Measurements from ENCODE around the gene EGFR. TPM values are rescaled to one million over a fixed set of nuclear protein-coding genes. Genes with fewer than 3 reads are reported as not detected.

Gene EGFR
- total RNA-seq, 5 donors from 2014 or later (not counting 1 experiment from before 2014, with no cell fraction given) = 0.16 to 0.79 (median 0.35) TPM; not detected in 2

DNA sequence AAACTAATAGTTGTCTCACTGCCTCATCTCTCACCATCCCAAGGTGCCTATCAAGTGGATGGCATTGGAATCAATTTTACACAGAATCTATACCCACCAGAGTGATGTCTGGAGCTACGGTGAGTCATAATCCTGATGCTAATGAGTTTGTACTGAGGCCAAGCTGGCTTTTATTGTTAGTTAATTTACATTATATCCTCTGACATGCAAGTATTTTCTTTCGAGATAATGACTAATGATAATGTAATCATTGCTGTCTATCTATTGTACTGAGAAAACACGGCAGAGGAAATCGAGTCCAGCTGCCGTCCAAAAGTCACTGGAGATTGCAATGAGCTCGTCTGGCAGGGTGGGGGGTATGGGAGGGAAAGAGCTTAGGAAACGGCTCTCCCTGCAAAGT, 173.9 kb downstream of the EGFR start:
- Mint-ChIP-seq H3K36me3 (no peaks in the 10 kb centered on the region), H3K9me3 (no peaks in the 10 kb centered on the region), H3K4me3 (no peak overlapping the region), H3K27me3 (peaks cover 8 to 16% of the 10 kb centered on the region in 2 donors), H3K4me1 (no peaks in the 10 kb centered on the region), H3K27ac (no peak overlapping the region)
- no peaks in the 10 kb centered on the region for H3K9me3 ChIP-seq
- DNase-seq (no peak), ATAC-seq (replicated peaks in 1 of 4) (no peak)
- CTCF ChIA-PET = no interaction called here
- no CpG with 5 or more reads among the region's 7 CpGs for WGBS (ENCODE audit: insufficient coverage)
- no peak overlapping the region for H3K4me3 ChIP-seq (ENCODE audit: control insufficient read depth in 1 of 2, extremely low read depth in 1 of 2, low read length in 1 of 2)
- no peaks in the 10 kb centered on the region for H3K4me1 ChIP-seq (ENCODE audit: control insufficient read depth in 1 of 2, extremely low read depth in 1 of 2, insufficient read depth in 2 of 2, low read length in 2 of 2)
- H3K36me3 ChIP-seq (ENCODE audit: control insufficient read depth in 2 of 2, extremely low read depth in 1 of 2, insufficient read depth in 1 of 2, low read length in 1 of 2) = no peaks in the 10 kb centered on the region
- no peak overlapping the region for H3K27ac ChIP-seq (ENCODE audit: low read length)
- POLR2A ChIA-PET = no interaction called here
- H3K27me3 ChIP-seq (replicated peaks in 1 of 2; ENCODE audit: control insufficient read depth in 2 of 2, extremely low read depth in 1 of 2, insufficient read depth in 2 of 2, low read length in 1 of 2) = peaks cover 0 to 11% of the 10 kb centered on the region in 2 experiments

DNA sequence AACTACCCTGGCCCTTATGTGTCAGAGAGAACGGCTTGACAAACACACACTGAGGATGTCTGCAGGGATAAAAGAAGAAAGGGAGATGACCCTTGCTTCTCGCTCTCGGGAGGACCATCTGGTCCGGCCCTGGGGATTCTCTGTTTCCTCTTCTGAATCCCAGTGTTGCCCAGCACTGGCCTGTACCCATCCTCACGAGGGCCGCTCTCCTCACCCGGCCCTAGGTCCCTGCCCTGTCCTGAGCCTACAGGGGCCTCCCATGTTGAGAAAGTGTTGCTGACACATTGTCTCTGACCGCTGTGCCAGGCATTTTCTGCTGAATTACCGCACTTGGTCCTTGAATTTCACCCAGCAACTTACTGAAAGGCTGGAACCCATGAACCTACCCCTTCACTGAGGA, 174.4 kb downstream of the EGFR start:
- DNase-seq (no peak), ATAC-seq (replicated peaks in 1 of 4) (no peak)
- POLR2A ChIA-PET = no interaction called here
- CTCF ChIA-PET = no interaction called here
- H3K27ac Mint-ChIP-seq = no peak overlapping the region
- no peak overlapping the region for H3K4me3 Mint-ChIP-seq
- H3K9me3 Mint-ChIP-seq = no peaks in the 10 kb centered on the region
- Histone ChIP-seq H3K27me3 (replicated peaks in 1 of 2; ENCODE audit: control insufficient read depth in 2 of 2, extremely low read depth in 1 of 2, insufficient read depth in 2 of 2, low read length in 1 of 2) (peaks cover 0 to 5% of the 10 kb centered on the region in 2 experiments), H3K4me3 (ENCODE audit: control insufficient read depth in 1 of 2, extremely low read depth in 1 of 2, low read length in 1 of 2) (no peak overlapping the region), H3K9me3 (no peaks in the 10 kb centered on the region), H3K36me3 (ENCODE audit: control insufficient read depth in 2 of 2, extremely low read depth in 1 of 2, insufficient read depth in 1 of 2, low read length in 1 of 2) (no peaks in the 10 kb centered on the region), H3K4me1 (ENCODE audit: control insufficient read depth in 1 of 2, extremely low read depth in 1 of 2, insufficient read depth in 2 of 2, low read length in 2 of 2) (no peaks in the 10 kb centered on the region), H3K27ac (ENCODE audit: low read length) (no peak overlapping the region)
- H3K36me3 Mint-ChIP-seq = no peaks in the 10 kb centered on the region
- peaks cover 5 to 12% of the 10 kb centered on the region in 2 donors for H3K27me3 Mint-ChIP-seq
- H3K4me1 Mint-ChIP-seq = no peaks in the 10 kb centered on the region
- WGBS (ENCODE audit: insufficient coverage) = 88% methylated on average over 8 of the region's 9 CpGs

DNA sequence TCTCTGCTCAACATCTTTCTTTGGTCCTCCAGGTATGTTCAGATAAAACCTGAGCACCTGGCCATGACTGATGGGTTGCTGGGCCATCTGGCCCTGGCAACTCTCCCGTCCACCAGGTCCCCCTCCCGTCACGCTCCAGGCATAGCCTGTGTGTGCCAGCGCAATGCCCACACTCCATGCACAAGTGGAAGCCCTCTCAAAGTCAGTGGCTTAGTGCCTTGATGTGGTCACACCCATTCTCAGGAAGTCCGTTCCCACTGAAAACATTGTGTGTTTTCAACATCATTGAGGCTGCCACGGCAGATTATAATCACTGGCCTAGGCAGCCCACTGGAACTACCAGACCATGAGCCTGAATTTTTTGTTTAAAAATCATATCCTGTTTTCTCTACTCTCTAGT, 175.7 kb downstream of the EGFR start:
- CTCF ChIA-PET = no interaction called here
- ATAC-seq (replicated peaks in 1 of 4) = no peak
- WGBS (ENCODE audit: insufficient coverage) = 76% methylated on average over 5 of the region's 6 CpGs

DNA sequence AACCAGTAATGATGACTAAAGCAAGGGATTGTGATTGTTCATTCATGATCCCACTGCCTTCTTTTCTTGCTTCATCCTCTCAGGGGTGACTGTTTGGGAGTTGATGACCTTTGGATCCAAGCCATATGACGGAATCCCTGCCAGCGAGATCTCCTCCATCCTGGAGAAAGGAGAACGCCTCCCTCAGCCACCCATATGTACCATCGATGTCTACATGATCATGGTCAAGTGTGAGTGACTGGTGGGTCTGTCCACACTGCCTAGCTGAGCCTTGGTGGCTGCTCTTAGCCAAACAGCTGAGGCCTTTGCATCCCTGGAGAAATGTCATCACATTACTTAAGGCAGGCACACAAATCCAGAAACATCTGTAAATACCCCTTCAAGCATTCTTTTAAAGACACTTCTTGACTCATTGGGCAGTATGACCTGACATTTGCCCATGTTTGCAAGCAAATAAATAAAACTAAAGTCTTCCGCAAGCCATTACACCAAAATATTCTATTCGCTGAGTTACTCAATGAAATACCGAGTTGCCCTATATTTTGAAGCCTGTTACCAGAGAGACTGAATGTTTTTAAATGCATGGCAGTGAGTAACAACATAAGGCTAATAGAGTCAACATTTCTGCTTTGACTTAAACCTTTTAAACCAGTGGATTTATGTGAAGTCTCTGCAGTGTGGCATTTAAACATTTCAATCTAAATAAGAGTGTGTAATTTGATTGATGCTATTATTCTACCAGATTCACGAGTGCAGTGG, 180.0 kb downstream of the EGFR start:
- Histone ChIP-seq H3K36me3 (ENCODE audit: control insufficient read depth in 2 of 2, extremely low read depth in 1 of 2, insufficient read depth in 1 of 2, low read length in 1 of 2) (no peaks in the 10 kb centered on the region), H3K4me1 (ENCODE audit: control insufficient read depth in 1 of 2, extremely low read depth in 1 of 2, insufficient read depth in 2 of 2, low read length in 2 of 2) (no peaks in the 10 kb centered on the region), H3K4me3 (ENCODE audit: control insufficient read depth in 1 of 2, extremely low read depth in 1 of 2, low read length in 1 of 2) (no peak overlapping the region), H3K9me3 (no peaks in the 10 kb centered on the region), H3K27ac (ENCODE audit: low read length) (no peak overlapping the region), H3K27me3 (replicated peaks in 1 of 2; ENCODE audit: control insufficient read depth in 2 of 2, extremely low read depth in 1 of 2, insufficient read depth in 2 of 2, low read length in 1 of 2) (no peaks in the 10 kb centered on the region)
- H3K9me3 Mint-ChIP-seq = no peaks in the 10 kb centered on the region
- ATAC-seq (replicated peaks in 1 of 4) = no peak
- peaks cover 1 to 3% of the 10 kb centered on the region in 2 donors for H3K27me3 Mint-ChIP-seq
- H3K4me3 Mint-ChIP-seq = no peak overlapping the region
- no peaks in the 10 kb centered on the region for H3K4me1 Mint-ChIP-seq
- no peak for DNase-seq
- no peaks in the 10 kb centered on the region for H3K36me3 Mint-ChIP-seq
- CTCF ChIA-PET = no interaction called here
- H3K27ac Mint-ChIP-seq = no peak overlapping the region
- WGBS (ENCODE audit: insufficient coverage) = 40% methylated on average over 1 of the region's 8 CpGs
- POLR2A ChIA-PET = no interaction called here

More for the DNA sequence above, 175.7 kb downstream of the EGFR start:
- peaks cover 0 to 4% of the 10 kb centered on the region in 2 experiments for H3K27me3 ChIP-seq (replicated peaks in 1 of 2; ENCODE audit: control insufficient read depth in 2 of 2, extremely low read depth in 1 of 2, insufficient read depth in 2 of 2, low read length in 1 of 2)
- POLR2A ChIA-PET = no interaction called here
- Mint-ChIP-seq H3K27ac (no peak overlapping the region), H3K27me3 (peaks cover 1 to 7% of the 10 kb centered on the region in 2 donors), H3K4me3 (no peak overlapping the region), H3K9me3 (no peaks in the 10 kb centered on the region), H3K36me3 (no peaks in the 10 kb centered on the region), H3K4me1 (no peaks in the 10 kb centered on the region)
- H3K9me3 ChIP-seq = no peaks in the 10 kb centered on the region
- H3K4me1 ChIP-seq (ENCODE audit: control insufficient read depth in 1 of 2, extremely low read depth in 1 of 2, insufficient read depth in 2 of 2, low read length in 2 of 2) = no peaks in the 10 kb centered on the region
- H3K27ac ChIP-seq (ENCODE audit: low read length) = no peak overlapping the region
- H3K4me3 ChIP-seq (ENCODE audit: control insufficient read depth in 1 of 2, extremely low read depth in 1 of 2, low read length in 1 of 2) = no peak overlapping the region
- no peak for DNase-seq
- H3K36me3 ChIP-seq (ENCODE audit: control insufficient read depth in 2 of 2, extremely low read depth in 1 of 2, insufficient read depth in 1 of 2, low read length in 1 of 2) = no peaks in the 10 kb centered on the region

DNA sequence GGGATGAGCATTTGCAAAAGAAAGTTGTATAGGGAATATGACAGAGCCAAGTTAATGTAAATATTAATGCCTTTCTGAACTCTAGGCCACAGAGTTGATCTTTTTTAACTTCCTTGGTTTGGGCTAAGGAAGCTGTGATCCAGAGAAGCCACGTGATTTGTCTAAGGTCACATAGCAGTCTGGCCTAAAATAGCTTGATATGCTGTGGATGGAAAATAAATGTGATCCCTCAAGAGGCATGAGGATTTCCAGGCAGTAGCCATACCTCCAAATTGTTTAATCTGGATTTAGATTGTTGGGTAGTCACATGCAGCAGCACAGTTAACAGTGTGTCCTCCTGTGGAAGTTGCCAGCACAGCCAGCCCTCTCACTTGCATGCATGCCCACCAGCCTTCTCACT, 180.6 kb downstream of the EGFR start:
- no peak overlapping the region for H3K4me3 Mint-ChIP-seq
- WGBS (ENCODE audit: insufficient coverage) = 89% methylated on average over 1 of the region's 1 CpG
- no peaks in the 10 kb centered on the region for H3K9me3 ChIP-seq
- ATAC-seq (replicated peaks in 1 of 4) (no peak), DNase-seq (no peak)
- H3K27ac Mint-ChIP-seq = no peak overlapping the region
- no peaks in the 10 kb centered on the region for H3K4me1 ChIP-seq (ENCODE audit: control insufficient read depth in 1 of 2, extremely low read depth in 1 of 2, insufficient read depth in 2 of 2, low read length in 2 of 2)
- no peaks in the 10 kb centered on the region for H3K4me1 Mint-ChIP-seq
- H3K9me3 Mint-ChIP-seq = no peaks in the 10 kb centered on the region
- no peaks in the 10 kb centered on the region for H3K36me3 Mint-ChIP-seq
- no peak overlapping the region for H3K27ac ChIP-seq (ENCODE audit: low read length)
- H3K36me3 ChIP-seq (ENCODE audit: control insufficient read depth in 2 of 2, extremely low read depth in 1 of 2, insufficient read depth in 1 of 2, low read length in 1 of 2) = no peaks in the 10 kb centered on the region
- H3K4me3 ChIP-seq (ENCODE audit: control insufficient read depth in 1 of 2, extremely low read depth in 1 of 2, low read length in 1 of 2) = no peak overlapping the region
- ChIA-PET CTCF (no interaction called here), POLR2A (no interaction called here)
- no peaks in the 10 kb centered on the region for H3K27me3 ChIP-seq (replicated peaks in 1 of 2; ENCODE audit: control insufficient read depth in 2 of 2, extremely low read depth in 1 of 2, insufficient read depth in 2 of 2, low read length in 1 of 2)
- H3K27me3 Mint-ChIP-seq = peaks cover 1 to 3% of the 10 kb centered on the region in 2 donors

DNA sequence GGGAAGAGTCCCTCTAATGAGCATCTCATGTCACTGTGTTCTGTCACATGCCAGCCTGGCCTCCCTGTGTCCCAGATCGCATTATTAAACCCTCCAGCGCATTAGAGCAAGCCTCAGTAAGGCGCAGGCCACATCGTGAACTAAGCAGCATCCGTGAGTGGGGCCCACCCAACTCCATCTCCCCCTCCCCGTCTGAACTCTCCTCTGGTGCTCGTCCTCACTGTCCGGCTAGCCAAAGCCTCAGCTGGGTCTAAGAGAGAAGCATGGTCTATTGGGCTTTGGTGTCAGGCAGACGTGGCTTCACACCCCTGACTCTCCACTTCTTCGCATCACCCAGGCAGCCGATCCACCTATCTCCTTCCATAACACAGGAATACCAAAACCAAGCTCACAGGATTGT, 181.6 kb downstream of the EGFR start:
- H3K4me1 Mint-ChIP-seq = no peaks in the 10 kb centered on the region
- H3K27ac ChIP-seq (ENCODE audit: low read length) = no peak overlapping the region
- H3K36me3 ChIP-seq (ENCODE audit: control insufficient read depth in 2 of 2, extremely low read depth in 1 of 2, insufficient read depth in 1 of 2, low read length in 1 of 2) = no peaks in the 10 kb centered on the region
- no peaks in the 10 kb centered on the region for H3K9me3 Mint-ChIP-seq
- H3K4me1 ChIP-seq (ENCODE audit: control insufficient read depth in 1 of 2, extremely low read depth in 1 of 2, insufficient read depth in 2 of 2, low read length in 2 of 2) = no peaks in the 10 kb centered on the region
- H3K27me3 ChIP-seq (replicated peaks in 1 of 2; ENCODE audit: control insufficient read depth in 2 of 2, extremely low read depth in 1 of 2, insufficient read depth in 2 of 2, low read length in 1 of 2) = peaks cover 0 to 5% of the 10 kb centered on the region in 2 experiments
- POLR2A ChIA-PET = no interaction called here
- H3K36me3 Mint-ChIP-seq = no peaks in the 10 kb centered on the region
- no peak overlapping the region for H3K4me3 Mint-ChIP-seq
- ATAC-seq (replicated peaks in 1 of 4) = no peak
- H3K27ac Mint-ChIP-seq = no peak overlapping the region
- peaks cover 1 to 3% of the 10 kb centered on the region in 2 donors for H3K27me3 Mint-ChIP-seq
- no peaks in the 10 kb centered on the region for H3K9me3 ChIP-seq
- WGBS (ENCODE audit: insufficient coverage) = 62% methylated on average over 3 of the region's 11 CpGs
- CTCF ChIA-PET = no interaction called here
- no peak overlapping the region for H3K4me3 ChIP-seq (ENCODE audit: control insufficient read depth in 1 of 2, extremely low read depth in 1 of 2, low read length in 1 of 2)
- DNase-seq = no peak

Measured in T-cell (primary cell).